ENCODE results near the gene HOXD9. TPM values are rescaled to one million over a fixed set of nuclear protein-coding genes. Genes with fewer than 3 reads are reported as not detected.

HOXD9 gene
- total RNA-seq, 1 donor from 2014 or later = 16.8 TPM

DNA sequence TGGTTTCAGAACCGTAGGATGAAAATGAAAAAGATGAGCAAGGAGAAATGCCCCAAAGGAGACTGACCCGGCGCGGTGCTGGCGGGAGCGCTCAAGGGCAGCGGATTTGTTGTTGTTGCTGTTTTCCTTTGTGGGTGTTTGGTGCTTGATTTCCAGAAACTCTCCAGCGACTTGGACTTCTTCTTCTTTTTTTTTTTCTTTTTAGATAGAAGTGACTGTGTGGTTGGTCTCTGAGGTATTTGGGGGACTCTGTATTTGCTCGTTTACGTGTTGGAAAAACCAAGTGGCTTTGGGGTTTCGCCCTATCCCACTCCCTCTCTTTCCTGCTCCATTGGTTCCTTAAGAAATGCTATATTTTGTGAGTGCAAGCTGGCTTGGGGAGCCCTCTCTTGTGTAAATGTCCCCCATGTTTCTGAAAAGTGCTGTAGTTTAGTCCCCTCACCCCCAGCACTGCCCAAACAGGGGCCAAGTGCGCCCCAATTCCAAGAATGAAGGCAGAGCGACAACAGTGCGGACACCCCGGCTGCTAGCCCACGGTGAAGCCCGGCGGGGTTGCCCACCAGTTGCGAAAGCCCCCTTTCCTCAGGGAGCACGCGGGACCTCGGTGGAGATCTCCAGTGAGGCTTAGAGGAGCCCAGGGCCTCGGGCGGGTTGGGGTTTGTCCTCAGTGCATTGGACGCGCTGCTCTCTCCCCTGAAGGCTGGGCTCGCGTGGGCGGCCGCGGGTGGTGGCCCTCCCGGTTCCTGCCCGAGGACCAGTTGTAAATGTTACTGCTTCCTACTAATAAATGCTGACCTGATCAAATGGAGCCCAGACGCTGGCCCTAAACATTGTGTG, 1.8 kb downstream of the HOXD9 start:
- DNase-seq (ENCODE audit: low read depth in 2 of 2) = peak in 1 of 2 donors; percentile 50

GRCh38 chr2:176124947-176125771, 2.6 kb downstream of the HOXD9 start:
- DNase-seq (ENCODE audit: low read depth in 2 of 2) = peak in 1 of 2 donors; percentile 33

DNA sequence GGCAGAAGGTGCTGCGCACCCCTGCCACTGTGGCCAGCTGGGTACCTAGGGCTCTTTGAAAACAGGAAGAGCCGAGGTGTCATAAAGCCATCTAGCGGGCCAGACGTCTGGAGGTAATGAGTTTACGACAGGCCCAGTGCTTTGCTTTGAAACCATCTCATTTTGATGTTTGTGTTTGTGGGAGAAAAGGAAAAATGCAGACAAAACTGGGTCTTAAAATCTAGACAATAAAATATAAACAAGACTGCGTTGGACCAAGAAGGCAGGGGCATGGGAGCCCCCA, 3.2 kb downstream of the HOXD9 start:
- peak in 1 of 2 donors; percentile 72 for DNase-seq (ENCODE audit: low read depth in 2 of 2)

- peak; percentile 86 for DNase-seq (ENCODE audit: low read depth in 2 of 2)
These were observed 4.6 kb downstream of the HOXD9 start for GRCh38 chr2:176126929-176127773.

DNA sequence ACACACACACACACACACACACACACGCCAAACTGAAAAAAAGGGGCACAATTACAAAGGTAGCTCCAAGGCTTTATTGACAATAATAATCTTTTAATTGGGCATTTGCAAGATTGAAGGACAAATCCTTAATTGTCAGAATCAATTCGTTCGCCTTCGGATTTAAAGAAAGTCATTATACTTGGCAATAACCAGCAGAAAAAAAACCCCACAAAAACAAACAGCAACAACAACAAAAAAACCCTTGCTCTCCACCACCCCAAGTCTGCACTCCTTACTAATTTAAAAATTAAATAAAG, 5.2 kb downstream of the HOXD9 start:
- no peak for DNase-seq (ENCODE audit: low read depth in 2 of 2)

DNA sequence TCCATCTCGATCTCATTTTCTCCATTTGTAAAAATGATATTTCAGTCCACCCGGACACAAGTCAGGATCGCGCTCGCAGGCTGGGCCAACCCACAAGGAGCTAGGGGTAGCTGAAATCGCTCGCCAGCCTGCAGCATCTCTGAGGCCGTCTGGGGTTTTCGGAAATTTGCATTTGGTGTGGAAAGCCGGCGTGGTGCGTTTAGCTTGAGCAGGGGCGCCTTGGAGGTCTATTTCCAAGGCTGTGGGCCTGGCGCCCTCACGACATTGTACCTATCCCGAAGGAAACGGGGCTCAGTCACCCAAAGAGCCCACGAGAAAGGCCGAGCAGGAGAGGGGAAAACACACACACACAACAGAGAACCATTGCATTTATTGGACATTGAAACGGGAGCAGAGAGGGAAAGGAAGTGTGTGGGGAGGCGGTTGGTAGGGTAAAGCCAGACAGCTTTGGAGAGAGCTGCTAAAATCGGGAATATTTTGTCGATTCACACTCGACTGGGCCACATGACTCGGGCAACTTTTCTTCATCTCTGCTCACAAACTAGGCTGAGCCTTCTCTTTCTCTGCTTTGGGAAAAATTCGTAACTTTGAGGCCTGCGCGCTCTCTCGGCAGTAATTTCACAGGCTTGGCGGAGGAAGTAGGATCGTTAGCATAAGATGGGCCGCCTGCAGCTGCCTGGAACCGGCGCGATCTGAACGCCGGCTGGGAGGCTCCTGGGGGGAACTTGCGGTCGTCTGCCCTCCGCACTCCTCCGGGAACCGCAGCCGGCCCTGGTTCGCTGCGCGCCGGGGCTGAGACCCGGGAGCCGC, 5.9 kb downstream of the HOXD9 start:
- DNase-seq (ENCODE audit: low read depth in 2 of 2) = peak in 1 of 2 donors; percentile 58

DNA sequence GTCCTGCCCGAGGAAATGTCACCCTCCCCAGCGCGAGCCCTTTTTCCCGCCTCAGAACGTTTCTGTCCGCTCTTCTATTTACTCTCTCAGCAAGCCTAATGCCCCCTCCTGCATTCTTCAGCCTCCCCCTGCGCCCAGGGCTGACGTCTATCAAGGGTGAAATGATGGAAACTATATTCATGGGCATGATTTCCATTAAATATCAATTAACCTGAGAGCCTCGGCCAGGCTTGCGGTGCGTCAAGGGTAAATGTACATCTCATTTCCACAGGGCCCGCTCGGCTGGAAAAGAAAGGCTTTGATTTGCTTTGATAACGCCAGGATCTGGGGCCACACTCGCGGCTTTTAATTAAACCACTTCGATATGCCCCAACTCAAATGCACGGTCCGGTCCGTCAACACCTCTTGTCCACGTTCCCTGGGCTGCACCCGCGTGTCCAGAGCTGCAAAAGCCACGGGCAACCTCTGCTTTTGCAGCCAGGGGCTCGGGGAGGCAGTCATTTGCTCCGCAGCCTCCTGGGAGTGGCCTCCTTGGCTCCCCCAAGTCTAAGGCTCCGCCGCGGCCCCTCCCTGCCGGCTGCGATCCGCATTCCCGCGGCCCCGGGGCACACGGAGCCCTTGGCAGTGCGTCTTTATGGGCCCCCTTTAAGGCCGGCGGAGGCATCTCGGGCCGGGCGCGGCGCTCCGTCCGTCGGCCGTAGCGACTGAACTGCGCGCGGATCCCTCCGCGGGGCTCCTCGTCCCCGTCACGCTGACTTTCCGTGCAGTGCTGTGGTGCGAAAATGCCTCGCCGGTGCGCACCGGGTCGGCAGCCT, 6.7 kb downstream of the HOXD9 start, which contains the start of gene HOXD8:
Gene HOXD8, plus strand, starts transcription at position 724 of the 815 bp plus-strand sequence. CDS start 662 bp downstream, outside the sequence.
- DNase-seq (ENCODE audit: low read depth in 2 of 2) = peak; percentile 88 to 96

DNA sequence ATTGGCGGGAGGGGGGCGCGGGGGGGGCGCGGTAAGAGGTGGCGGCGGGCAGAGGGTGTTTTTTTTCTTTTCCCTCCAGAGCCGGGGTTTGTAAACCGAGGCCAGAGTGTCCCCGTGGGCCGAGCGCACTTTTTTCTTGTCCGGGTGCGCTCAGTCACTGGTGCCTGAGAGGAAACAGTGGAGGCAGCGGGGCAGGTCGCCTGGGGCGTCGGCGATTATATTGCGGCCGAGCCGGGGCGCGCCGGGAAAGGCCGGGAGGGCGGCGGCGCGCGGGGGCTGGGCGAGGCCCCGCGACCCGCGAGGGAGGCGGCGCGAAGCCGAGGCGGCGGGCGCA, 7.3 kb downstream of the HOXD9 start:
- no peak for DNase-seq (ENCODE audit: low read depth in 2 of 2)

- peak in 1 of 2 donors; percentile 85 for DNase-seq (ENCODE audit: low read depth in 2 of 2)
These were observed 7.8 kb downstream of the HOXD9 start for GRCh38 chr2:176130147-176130956.

GRCh38 chr2:176130957-176131847, 8.7 kb downstream of the HOXD9 start:
- DNase-seq (ENCODE audit: low read depth in 2 of 2) = peak in 1 of 2 donors; percentile 33

DNA sequence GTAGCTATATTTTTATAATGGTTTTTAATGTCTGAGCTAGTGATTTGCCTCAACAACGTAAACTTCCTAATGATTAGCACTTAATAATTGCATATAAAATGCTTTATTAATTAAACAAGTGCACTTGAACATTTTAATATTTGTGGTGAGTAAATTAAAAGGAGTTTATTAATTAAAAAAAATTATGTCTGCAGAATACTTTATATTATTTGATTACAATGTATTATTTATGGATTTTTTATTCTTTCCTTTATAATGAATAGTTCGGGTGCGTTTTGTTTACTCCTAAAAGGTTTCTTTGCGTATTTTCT, 9.3 kb downstream of the HOXD9 start:
- DNase-seq (ENCODE audit: low read depth in 2 of 2) = no peak

DNA sequence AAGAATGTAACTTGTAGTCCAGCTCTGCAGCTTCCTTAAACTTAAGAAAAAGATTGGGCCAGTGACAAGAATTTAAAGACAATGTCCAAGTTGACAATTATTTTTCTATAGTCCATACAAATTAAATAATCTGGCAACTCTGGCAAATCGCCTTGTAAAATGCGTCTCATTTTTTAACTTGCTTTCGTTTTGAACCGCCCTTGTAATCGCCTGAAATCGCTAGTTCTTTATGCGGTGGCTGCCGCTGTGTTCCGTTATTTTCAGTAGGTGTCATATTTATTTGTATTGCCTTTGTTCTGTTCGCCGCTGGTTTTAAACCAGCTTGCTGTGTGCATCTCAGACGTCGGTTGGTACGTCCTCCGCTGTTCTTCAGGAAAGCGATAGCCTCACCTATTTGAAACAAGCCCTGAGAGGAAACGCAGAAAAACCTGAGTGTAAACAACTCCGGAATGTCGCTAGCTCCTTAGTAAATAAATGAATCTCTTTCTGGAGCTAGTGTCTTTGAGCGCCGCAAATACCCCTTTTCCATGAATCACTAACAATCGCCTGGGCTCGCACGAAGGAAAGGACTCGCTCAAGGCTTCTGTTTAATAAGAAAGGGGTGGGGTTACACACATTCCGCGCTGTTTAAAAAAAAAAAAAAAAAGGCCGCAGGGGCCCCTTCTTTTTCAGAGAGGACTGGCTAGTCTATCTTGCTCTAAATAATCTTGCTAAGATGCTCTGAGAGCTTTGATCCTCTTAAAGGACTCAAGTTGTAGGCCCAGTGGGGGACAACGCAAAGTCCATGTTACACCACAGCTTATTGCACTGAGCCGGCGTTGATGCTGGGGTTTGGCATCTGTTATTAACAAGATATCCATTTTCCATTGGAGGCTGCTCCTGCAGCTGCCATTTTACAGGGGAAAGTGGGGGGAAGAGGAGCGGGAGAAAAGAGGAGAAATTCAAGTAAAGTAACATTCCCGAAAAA, 10.0 kb downstream of the HOXD9 start:
- DNase-seq (ENCODE audit: low read depth in 2 of 2) = peak in 1 of 2 donors; percentile 79

DNA sequence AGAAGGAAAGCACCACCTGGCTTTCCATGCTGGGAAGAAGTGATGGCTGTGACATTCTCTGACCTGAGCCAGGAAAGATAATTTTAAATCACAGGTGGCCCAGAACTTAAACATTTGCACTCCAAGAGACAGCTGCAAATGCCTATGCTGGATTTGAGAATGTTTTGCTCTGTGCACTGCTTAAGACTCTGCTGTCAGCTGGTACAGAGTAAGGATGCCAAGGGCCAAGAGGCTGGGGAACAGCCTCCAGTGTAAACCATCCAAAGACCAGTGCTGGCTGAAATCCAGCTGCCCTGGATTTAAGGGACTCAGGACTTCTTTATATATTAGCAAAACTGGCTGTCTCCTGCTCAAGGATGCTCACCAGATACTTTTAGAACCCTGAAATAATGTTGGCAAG, 10.9 kb downstream of the HOXD9 start:
- peak in 1 of 2 donors; percentile 48 for DNase-seq (ENCODE audit: low read depth in 2 of 2)

DNA sequence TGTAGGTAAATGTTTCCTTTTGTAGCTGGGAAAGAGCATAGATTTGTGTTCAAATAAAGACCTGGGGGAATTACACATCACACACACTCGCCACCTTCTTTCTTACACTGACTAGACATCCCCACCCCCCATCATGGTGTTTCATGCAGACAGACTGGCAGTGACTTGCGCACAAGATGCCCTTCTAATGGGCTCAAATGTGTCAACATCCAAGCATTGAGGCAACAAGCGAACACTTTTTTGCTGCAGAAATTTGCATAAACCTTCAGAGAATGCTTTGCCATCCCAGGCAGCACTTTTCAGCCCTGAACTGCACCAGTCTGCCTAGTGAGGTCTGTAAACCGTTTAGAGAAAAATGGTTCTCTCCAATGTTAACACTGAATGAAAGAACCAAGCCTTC, 11.5 kb downstream of the HOXD9 start:
- peak in 1 of 2 donors; percentile 28 for DNase-seq (ENCODE audit: low read depth in 2 of 2)

DNA sequence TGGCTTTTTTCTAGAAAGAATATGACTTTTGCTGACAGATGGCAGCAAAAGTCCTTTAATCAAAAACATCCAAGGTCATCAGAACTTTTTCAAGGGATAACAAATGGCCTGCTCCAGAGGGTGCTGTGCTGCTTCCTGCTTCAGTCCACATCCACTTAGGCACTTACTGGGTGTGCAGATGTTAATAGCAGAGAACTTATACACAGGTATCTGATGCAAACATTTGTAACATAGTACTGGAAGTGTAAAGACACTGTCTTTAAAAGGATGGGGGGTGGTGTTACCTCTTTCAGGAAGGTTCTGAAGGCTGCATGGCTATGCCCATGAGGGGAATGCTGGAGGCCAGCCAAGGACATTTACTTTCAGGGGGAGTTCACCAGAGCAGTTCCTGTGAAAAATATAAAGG, 12.5 kb downstream of the HOXD9 start:
- DNase-seq (ENCODE audit: low read depth in 2 of 2) = peak in 1 of 2 donors; percentile 69

- peak in 1 of 2 donors; percentile 87 for DNase-seq (ENCODE audit: low read depth in 2 of 2)
These were observed 14.1 kb downstream of the HOXD9 start for GRCh38 chr2:176136374-176137251.
